ENCODE data around the gene STAM2.
A peak's percentile ranks its signal among the peaks of the same experiment; 100 is the strongest.
"Not testable (repeated sequence)": the region's sequence is repeated elsewhere in the genome, so short reads cannot be mapped to it uniquely, and the experiment has no call there.

Gene STAM2

DNA sequence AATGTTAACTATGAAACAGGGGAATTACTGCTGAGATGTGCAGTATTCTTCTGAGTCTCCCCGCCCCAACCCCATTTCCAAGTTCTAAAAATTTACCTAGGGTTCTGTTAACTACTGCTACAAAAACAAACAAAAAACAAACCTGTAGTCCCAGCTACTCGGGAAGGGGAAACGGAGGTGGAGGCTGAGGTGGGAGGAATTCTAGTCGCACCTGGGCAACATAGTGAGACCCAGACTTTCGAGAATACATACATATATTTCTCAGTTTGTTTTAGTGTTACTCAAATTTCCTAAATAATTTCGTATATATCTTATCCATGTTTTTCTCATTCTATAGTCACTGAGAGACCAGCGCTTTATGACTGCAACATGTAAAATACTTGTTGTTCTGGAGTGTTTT is 989 bp downstream of the STAM2 start:
- no peak for DNase-seq
- intact Hi-C loops (cut with DNase I): no loop called here

DNA sequence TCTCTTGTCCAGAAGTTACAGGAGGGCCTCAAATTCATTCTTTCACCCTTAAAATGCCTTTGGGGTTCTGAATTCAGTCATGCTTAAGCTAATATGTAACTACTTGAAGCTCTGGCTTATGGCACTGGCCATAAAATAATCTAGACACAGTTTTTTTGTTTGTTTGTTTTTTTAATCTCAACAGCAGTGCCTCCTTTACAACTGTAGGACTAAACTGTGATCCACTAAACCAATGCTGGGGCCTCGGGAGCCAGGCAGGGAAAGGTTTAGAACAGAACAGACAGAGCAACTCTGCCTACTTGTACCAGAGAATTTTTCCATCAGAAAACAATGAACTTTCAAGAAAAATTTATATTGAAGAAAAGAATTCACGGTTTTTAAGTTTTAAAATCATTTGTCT is 1.7 kb downstream of the STAM2 start:
- intact Hi-C loops (cut with DNase I): no loop called here
- DNase-seq: no peak

DNA sequence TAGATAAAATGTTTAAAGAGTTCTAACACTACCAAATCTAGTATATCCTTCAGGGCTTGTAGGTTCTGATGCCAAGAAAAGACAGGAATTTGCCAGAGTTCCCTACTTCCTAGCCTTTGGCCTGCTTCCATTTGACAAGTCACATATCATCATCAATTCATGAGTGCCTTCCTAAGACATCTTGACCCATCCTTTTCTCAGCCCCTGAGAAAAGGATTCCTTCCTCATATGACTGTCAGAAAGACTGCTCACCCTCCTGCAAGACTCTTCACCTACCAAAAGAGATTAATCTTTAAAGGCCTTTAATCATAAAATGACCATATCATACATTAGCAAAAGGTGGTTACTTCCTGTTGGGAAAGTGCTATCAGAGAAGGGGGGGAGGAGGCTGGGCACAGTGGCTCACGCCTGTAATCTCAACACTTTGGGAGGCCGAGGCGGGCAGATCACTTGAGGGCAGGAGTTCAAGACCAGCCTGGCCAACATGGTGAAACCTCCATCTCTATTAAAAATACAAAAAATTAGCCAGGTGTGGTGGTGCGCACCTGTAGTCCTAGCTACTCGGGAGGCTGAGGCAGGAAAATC is 3.3 kb downstream of the STAM2 start:
- DNase-seq; intact Hi-C loops (cut with DNase I): not testable (repeated sequence)

DNA sequence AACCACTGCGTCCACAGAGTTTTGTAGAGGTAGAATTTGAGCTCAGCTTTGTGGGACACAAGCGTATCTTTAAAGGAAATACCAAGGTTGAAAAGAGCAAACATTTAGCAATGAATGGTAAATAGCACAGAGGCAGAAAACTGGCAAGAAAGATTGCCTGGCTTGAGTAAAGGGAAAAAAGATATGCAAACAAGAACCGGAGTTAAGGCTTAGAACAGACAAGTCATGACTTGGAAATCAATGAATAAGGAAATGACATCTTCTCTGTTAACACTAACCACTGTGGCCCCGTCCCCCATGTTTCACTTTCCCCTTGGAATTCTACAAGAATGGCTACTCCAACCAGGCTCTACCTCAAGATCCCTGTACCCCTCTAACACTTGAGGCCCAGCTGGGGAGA is 3.8 kb downstream of the STAM2 start:
- no peak for DNase-seq
- intact Hi-C loops (cut with DNase I): no loop called here

DNA sequence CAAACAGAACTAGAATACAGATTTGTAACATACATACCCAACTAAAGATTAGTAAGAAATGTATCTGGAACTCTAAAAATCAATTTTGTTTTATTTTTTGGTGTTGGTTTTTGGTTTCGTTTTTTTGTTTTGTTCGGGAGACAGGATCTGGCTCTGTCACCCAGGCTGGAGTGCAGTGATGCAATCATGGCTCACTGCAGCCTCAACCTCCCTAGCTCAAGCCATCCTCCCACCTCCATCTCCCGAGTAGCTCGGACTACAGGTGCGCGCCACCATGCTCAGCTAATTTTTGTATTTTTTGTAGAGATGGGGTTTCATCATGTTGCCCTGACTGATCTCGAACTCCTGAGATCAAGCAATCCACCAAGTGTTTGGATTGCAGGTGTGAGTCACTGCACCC is 6.4 kb downstream of the STAM2 start:
- DNase-seq; intact Hi-C loops (cut with DNase I): not testable (repeated sequence)

DNA sequence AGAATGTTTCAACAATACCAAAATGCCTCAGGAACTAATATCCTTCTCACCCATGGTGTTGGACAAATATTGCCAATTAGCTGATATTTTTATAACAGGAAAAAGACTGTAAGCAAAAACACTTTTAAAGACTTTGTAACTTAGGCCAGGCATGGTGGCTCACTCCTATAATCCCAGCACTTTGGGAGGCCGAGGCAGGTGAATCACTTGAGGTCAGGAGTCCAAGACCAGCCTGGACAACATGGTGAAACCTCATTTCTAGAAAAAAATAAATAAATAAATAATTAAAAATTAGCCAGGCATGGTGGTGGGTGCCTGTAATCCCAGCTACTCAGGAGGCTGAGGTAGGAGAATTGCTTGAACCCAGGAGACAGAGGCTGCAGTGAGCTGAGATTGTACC is 8.1 kb downstream of the STAM2 start:
- DNase-seq; intact Hi-C loops (cut with DNase I): not testable (repeated sequence)

DNA sequence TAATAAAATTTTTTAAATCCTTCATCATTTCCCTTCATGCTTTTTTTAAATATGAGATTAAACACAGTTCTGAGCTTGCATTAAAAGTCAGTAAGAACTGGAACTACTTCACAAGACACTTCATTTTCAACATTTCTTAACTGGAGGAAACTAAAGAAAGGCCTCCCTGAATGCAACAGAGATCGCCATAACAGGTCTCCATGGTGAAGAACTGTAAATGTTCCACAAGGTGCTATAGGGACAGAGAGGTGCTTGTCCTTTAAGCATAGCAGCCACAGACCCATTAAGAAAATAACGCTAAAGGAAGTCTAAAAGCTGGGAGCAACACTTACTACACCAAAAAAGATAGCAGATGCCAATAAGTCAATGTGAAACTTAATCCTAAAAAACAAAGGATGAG is 8.5 kb downstream of the STAM2 start:
- intact Hi-C loops (cut with DNase I): no loop called here
- no peak for DNase-seq

DNA sequence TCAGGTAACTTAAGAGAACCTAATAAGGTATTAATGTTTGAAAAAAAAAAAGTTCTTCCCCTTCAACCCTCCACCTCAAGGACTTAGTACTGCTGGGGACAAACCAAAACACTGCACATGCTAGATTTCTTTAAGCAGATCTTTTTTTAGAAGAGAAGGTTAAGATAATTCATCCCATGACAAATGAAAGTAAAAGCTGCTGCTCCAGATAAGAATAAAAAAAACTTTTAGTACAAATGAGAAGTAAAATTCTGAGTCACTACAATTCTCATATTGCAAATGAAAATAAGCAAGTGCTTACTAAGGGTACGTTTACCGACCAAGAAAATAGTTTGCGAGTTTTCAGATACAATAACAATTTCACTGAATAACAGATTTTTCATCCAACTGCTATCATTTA is 8.9 kb downstream of the STAM2 start:
- DNase-seq: no peak
- intact Hi-C loops (cut with DNase I): no loop called here

DNA sequence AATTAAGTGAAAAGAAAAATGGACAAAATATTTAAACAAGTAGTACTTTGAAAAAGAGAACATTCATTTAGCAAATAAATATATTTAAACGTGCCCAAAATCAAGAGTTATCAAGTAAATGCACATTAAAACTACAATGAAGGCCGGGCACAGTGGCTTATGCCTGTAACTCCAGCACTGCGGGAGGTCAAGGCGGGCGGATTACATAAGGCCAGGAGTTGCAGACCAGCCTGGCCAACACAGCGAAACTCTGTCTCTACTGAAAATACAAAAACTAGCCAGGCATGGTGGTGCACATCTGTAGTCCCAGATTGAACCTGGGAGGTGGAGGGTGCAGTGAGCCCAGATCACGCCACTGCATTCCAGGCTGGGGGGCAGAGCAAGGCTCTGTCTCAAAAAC is 9.8 kb downstream of the STAM2 start:
- intact Hi-C loops (cut with DNase I): no loop called here
- DNase-seq: no peak

DNA sequence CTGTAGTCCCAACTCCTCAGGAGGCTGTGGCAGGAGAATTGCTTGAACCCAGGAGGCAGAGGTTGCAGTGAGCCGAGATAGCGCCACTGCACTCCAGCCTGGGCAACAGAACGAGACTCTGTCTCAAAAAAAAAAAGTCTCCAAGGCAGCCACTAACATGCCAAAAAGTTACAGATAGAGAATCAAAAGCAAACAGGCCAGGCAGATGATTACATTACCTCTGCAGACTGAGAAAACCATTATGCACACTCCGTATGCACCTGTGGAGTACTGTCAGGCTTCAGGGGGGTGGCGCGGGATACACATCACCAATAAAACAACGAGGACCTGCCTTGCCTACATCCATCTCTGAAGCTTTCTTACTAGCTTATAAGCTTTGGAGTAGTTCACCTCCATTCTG is 10.3 kb downstream of the STAM2 start:
- intact Hi-C loops (cut with DNase I): no loop called here

DNA sequence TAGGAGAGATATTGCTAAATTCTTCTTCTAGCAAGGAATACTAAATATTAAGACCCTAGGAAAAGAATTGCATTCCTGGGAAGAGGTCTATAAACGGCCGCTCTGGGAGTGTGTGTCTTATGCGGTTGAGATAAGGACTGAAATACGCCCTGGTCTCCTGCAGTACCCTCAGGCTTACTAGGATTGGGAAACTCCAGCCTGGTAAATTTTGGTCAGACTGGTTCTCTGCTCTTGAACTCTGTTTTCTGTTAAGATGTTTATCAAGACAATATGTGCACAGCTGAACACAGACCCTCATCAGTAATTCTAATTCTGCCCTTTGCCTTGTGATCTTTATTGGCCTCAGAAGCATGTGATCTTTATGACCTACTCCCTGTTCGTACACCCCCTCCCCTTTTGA is 11.9 kb downstream of the STAM2 start:
- intact Hi-C loops (cut with DNase I); DNase-seq: not testable (repeated sequence)

More for the DNA sequence above, 10.3 kb downstream of the STAM2 start:
- no peak for DNase-seq

DNA sequence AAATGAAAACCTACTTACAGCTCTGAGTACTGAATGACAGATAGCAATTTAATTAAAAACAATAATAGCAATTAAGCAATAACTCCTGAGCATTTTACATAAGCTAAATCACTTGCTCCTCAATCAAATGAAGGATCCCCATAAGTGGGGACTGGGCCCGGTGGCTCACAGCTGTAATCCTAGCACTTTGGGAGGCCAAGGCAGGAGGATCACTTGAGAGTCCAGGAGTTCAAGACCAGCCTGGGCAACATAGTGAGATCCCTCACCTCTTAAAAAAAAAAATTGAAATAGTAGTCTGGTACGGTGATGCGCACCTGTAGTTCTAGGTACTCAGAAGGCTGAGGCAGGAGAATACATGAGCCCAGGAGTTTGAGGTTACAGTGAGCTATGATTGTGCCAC is 13.4 kb downstream of the STAM2 start:
- DNase-seq: no peak
- intact Hi-C loops (cut with DNase I): no loop called here

DNA sequence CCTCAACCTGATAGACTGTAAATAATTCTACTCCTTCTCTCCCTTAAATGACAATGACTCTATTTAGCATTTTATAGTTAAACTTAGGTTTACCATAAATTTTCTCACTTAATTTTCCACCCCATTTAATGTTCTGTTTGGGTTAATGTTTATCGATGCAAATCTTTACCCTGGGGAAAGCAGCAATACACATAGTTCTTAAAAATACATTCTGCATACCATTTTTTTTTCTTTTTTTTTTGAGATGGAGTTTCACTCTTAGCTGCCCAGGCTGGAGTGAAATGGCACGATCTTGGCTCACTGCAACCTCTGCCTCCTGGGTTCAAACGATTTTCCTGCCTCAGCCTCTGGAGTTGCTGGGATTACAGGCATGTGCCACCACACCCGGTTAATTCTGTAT is 14.0 kb downstream of the STAM2 start:
- intact Hi-C loops (cut with DNase I): no loop called here
- no peak for DNase-seq

DNA sequence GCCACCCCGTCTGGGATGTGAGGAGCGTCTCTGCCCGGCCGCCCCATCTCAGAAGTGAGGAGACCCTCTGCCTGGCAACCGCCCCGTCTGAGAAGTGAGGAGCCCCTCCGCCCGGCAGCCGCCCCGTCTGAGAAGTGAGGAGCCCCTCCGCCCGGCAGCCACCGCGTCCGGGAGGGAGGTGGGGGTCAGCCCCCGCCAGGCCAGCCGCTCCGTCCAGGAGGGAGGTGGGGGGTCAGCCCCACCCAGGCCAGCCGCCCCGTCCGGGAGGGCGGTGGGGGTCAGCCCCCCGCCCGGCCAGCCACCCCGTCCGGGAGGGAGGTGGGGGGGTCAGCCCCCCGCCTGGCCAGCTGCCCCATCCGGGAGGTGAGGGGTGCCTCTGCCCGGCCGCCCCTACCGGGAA is 15.2 kb downstream of the STAM2 start:
- DNase-seq; intact Hi-C loops (cut with DNase I): not testable (repeated sequence)

DNA sequence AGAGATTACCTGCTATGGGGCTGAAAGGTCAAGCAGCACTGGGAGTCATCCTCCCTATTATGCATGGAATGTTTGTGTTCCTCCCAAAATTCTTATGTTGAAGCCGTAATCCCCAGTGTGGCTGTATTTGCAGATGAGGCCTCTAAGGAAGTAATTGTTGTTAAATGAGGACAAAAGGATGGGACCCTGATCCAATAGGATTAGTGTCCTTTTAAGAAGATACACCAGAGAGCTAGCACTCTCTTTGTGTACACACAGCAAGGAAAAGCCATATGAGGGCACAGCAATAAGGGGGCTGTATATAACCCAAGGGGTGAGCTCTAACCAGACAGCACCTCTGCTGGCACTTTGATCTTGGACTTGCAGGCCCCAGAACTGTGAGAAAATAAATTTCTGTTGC is 18.3 kb downstream of the STAM2 start:
- intact Hi-C loops (cut with DNase I): no loop called here
- DNase-seq: no peak

DNA sequence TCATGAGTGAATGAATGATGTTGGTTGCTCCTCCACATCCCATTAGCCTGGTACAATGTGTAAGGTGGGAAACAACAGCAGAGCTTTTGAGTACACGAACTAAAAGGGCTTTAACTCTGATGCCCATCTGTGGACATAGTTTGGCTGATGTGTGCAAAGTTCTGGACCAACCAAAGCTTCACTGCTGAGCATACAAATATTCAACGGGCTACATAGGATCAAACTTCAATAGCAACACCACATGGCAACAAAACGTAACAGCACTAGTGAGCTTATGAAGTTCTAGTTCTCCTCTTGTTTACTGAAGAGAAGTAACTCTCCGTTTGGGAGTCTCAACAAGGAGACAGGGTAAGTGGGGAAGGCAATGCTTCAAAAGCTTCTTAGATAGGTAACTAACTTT is 20.4 kb downstream of the STAM2 start:
- no peak for DNase-seq
- intact Hi-C loops (cut with DNase I): no loop called here

DNA sequence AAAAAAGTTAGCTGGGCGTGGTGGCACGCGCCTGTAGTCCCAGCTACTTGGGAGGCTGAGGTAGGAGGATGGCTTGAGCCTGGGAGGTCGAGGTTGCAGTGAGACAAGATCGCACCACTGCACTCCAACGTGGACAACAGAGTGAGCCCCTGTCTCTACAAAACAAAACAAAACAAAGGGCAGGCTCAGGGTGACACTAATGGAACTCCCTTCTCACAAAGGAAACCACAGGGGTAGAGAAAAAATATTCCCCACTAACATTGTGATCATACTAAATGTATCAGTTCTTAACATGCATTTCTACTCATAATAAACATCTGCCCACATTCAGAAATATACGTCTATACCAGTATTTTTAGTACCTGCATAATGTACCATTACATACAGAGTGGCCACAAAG is 21.1 kb downstream of the STAM2 start:
- no peak for DNase-seq
- intact Hi-C loops (cut with DNase I): no loop called here

DNA sequence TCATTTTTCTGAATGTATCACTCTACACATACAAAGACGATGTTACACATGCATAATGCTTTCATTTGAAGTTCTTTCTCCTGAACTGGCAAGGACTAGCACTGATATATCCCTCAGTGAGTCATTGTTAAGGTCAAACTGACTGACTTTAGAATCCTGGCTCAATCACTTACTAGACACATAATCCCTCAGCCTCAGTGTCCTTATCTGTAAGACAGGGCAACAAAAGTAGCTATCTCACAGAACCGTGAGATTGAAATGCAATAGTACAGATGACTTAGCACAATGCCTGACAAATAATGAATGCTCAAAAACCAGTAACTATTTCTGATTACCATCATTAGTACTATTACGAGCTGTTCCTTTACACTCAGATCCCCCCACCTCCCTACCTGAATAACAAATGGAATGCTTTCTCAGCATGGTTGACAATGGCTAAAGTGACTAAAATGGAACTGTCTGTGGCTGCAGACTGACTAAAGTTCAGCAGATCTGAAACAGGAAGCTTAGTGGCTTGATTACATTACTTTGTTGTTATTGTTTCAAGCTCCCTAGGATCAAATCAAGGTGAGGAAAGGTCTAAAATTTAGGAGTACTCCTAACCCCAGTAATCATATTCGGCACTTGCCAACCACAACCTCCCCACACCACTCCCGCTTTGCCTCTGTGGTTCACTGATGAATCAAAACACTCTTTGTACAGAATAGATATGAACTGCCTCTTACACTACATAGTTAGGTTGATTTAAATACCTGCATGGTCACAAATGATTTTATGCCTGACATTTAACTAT is 40.9 kb downstream of the STAM2 start:
- no peak for DNase-seq
- intact Hi-C loops (cut with DNase I): no loop called here

DNA sequence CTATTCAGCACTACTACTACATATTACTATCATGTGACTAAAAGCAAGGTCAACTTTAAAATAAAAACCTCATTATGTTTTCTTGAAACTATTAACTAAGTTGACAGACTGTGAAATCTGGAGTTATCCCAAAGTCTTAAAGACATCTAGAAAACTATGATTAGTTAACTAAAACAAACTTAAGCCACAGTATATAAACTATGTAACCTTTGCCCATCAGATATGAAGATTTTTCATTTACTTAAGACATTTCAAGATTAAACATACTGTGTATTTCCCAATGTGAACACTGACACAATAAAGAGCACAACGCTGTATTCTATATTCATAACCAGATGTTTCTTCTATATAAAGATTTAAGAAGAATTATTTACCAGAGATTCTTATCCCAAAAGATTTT is 43.3 kb downstream of the STAM2 start:
- no peak for DNase-seq
- intact Hi-C loops (cut with DNase I): no loop called here

DNA sequence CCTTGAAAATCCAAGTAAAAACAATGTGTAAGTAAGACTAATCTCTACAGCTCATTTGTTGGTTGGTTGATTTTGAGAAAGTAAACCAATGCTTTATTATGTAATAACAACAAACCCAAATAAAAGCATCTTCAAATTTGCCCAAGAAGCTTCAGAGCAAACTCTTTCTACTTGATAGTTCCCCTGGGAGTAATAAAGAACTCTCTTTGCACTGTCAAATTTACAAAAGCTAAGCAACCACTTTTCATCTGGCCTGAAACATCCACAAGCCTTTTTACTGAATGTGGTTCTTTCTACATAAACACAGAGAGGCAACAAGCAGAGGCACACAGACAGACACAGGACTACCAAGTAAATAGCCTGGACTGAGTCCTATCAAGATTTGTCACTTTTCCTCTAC is 47.9 kb downstream of the STAM2 start:
- intact Hi-C loops (cut with DNase I): no loop called here
- DNase-seq: no peak

DNA sequence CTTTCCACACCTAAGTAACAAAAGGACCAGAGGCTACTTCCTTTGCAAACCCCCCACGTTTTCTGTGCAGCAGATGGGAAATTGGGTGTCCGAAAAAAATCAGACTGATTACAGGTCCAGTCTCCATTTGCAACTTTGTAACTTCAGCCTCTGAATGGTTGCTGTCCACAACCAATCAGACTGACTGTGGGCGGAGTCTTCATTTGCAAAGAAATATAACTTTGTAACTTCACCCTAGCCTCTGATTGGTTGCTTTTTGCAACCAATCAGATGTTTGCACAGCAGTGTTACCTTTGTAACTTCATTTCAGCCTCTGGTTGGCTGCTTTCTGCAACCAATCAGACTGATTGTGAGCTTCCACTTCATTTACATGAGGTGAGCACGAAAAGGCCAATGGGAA is 48.9 kb downstream of the STAM2 start:
- DNase-seq: no peak
- intact Hi-C loops (cut with DNase I): no loop called here

DNA sequence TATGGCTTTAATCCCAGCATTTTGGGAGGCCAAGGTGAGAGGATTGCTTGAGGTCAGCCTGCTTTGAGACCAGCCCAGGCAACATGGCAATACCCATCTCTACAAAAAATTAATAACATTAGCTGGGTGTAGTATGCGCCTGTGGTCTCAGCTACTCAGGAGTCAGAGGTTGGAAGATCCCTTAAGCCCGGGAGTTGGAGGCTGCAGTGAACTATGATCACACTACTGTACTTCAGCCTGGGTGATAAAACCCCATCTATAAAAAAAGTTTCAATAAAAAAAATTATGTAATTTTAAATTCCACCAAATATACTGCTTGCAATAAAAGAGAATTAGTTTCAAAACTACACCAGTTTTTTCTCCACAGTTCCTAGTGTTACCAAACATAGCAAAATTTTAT is 53.4 kb downstream of the STAM2 start:
- intact Hi-C loops (cut with DNase I): no loop called here
- no peak for DNase-seq

DNA sequence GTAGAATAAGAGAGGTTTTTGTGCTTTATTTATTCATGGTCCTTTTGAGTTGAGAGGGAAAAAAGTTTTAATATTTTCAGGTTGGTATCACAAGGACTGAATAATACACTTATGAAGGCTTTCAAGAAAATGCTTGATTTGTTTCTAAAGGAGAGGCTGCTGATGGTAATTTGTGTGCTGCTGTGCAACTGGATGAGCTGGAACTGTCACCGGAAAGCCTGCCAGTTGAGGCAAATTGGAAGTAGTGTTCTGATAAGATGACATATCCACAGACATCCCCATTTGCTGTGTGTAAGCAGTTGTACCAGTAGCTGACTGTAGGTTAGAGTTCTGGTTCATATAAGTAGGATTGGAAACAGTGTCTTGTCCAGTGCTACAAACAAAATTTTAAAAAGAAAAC is 55.1 kb downstream of the STAM2 start:
- peak in 1 of 10 donors; percentile 11 for DNase-seq
- intact Hi-C loops (cut with DNase I): no loop called here

Measured in posterior cingulate gyrus (tissue), 11 donors.